Measurements from ENCODE around the gene TIMM10B.

Gene TIMM10B

GRCh38 chr11:6468712-6469495, 12.4 kb upstream of the TIMM10B start:
- in situ Hi-C loops (cut with HindIII; ENCODE audit: low sequenced_read_pairs): no loop called here

- in situ Hi-C loops (cut with HindIII; ENCODE audit: low sequenced_read_pairs): no loop called here
These were observed 11.7 kb upstream of the TIMM10B start for GRCh38 chr11:6469599-6469998.

GRCh38 chr11:6472934-6473333, 8.4 kb upstream of the TIMM10B start:
- in situ Hi-C loops (cut with HindIII; ENCODE audit: low sequenced_read_pairs): no loop called here

GRCh38 chr11:6473451-6474412, 7.6 kb upstream of the TIMM10B start, which contains the start of gene TRIM3:
TRIM3 (minus strand) TSS chr11:6473941; CDS start chr11:6465695, 8,246 bp downstream.
- in situ Hi-C loops (cut with HindIII; ENCODE audit: low sequenced_read_pairs): no loop called here

GRCh38 chr11:6474413-6474792, 6.9 kb upstream of the TIMM10B start:
- in situ Hi-C loops (cut with HindIII; ENCODE audit: low sequenced_read_pairs): no loop called here

GRCh38 chr11:6474806-6475500, 6.3 kb upstream of the TIMM10B start:
- in situ Hi-C loops (cut with HindIII; ENCODE audit: low sequenced_read_pairs): no loop called here

- in situ Hi-C loops (cut with HindIII; ENCODE audit: low sequenced_read_pairs): no loop called here
These were observed 5.4 kb upstream of the TIMM10B start for GRCh38 chr11:6475936-6476335.

GRCh38 chr11:6476571-6476970, 4.7 kb upstream of the TIMM10B start:
- in situ Hi-C loops (cut with HindIII; ENCODE audit: low sequenced_read_pairs): no loop called here

- in situ Hi-C loops (cut with HindIII; ENCODE audit: low sequenced_read_pairs): loop anchor here (5.0 kb wide), 1 partner anchor 78 kb away; no protein-coding TSS in a partner anchor
These were observed 894 bp upstream of the TIMM10B start for GRCh38 chr11:6480299-6480914.

- in situ Hi-C loops (cut with HindIII; ENCODE audit: low sequenced_read_pairs): loop anchor here (5.0 kb wide), 1 partner anchor 80 kb away; no protein-coding TSS in a partner anchor
These were observed 599 bp downstream of the TIMM10B start for GRCh38 chr11:6481924-6482275.

GRCh38 chr11:6482441-6482840, 1.1 kb downstream of the TIMM10B start:
- in situ Hi-C loops (cut with HindIII; ENCODE audit: low sequenced_read_pairs): loop anchor here (5.0 kb wide), 1 partner anchor 80 kb away; no protein-coding TSS in a partner anchor

- in situ Hi-C loops (cut with HindIII; ENCODE audit: low sequenced_read_pairs): loop anchor here (5.0 kb wide), 1 partner anchor 81 kb away; no protein-coding TSS in a partner anchor
These were observed 1.7 kb downstream of the TIMM10B start for GRCh38 chr11:6483015-6483414.

GRCh38 chr11:6485661-6486060, 4.4 kb downstream of the TIMM10B start:
- in situ Hi-C loops (cut with HindIII; ENCODE audit: low sequenced_read_pairs): no loop called here

GRCh38 chr11:6486256-6486655, 5.0 kb downstream of the TIMM10B start:
- in situ Hi-C loops (cut with HindIII; ENCODE audit: low sequenced_read_pairs): no loop called here

- in situ Hi-C loops (cut with HindIII; ENCODE audit: low sequenced_read_pairs): no loop called here
These were observed 5.6 kb downstream of the TIMM10B start for GRCh38 chr11:6486938-6487337.

GRCh38 chr11:6488342-6488741, 7.0 kb downstream of the TIMM10B start:
- in situ Hi-C loops (cut with HindIII; ENCODE audit: low sequenced_read_pairs): no loop called here

- in situ Hi-C loops (cut with HindIII; ENCODE audit: low sequenced_read_pairs): no loop called here
These were observed 7.5 kb downstream of the TIMM10B start for GRCh38 chr11:6488821-6489220.

- in situ Hi-C loops (cut with HindIII; ENCODE audit: low sequenced_read_pairs): no loop called here
These were observed 8.0 kb downstream of the TIMM10B start for GRCh38 chr11:6489306-6489705.

- in situ Hi-C loops (cut with HindIII; ENCODE audit: low sequenced_read_pairs): no loop called here
These were observed 16.0 kb downstream of the TIMM10B start, which contains the start of gene DNHD1 for GRCh38 chr11:6497069-6497839. DNHD1 (plus strand) TSS chr11:6497280; CDS start chr11:6498216, 936 bp downstream.

- in situ Hi-C loops (cut with HindIII; ENCODE audit: low sequenced_read_pairs): no loop called here
These were observed 16.8 kb downstream of the TIMM10B start for GRCh38 chr11:6498121-6498520.
